NB4 (cell line): ENCODE measurements around the gene DRC7.

Experiments
- CTCF ChIP-seq: IDR thresholded peaks from one replicate; pipeline ENCODE4 v1.5.1; 2012; ENCODE audit warnings: low read depth, low read length
- MAX ChIP-seq: IDR thresholded peaks from 2 replicates; pipeline ENCODE4 v1.6.1; 2011; ENCODE audit warnings: low read depth, low read length
- POLR2A ChIP-seq: IDR thresholded peaks from 2 replicates; pipeline ENCODE4 v1.6.1; 2011; ENCODE audit warnings: mild to moderate bottlenecking; ENCODE audit not compliant: insufficient read length; ENCODE audit errors: extremely low read depth

GRCh38 chr16:57755726-57756423 lies 61.3 kb downstream of the DRC7 start:
- no peak for TF ChIP-seq POLR2A
- TF ChIP-seq CTCF, result no peak
- TF ChIP-seq MAX, result no peak
